Testis (tissue), 2 donors: ENCODE results near the gene TTC23.

ENCODE experiments used
- CTCF ChIP-seq, 3 experiments: fragments of 450-650 bp in 2 of 3; fragments of 200-600 bp in 1 of 3; sonication (generic) in 1 of 3; IDR thresholded peaks; one replicate each; pipeline ENCODE4 v1.5.1; 2016 to 2019; ENCODE audit warnings: antibody characterized with exemption in 3 of 3, mild to moderate bottlenecking in 2 of 3, moderate library complexity in 1 of 3
- POLR2A ChIP-seq: fragments of 450-650 bp; IDR thresholded peaks from one replicate; pipeline ENCODE4 v1.6.1; 2017; ENCODE audit warnings: antibody characterized with exemption, mild to moderate bottlenecking, moderate library complexity

- no peak for TF ChIP-seq POLR2A
- no peak for TF ChIP-seq CTCF (IDR thresholded peaks at IDR 0.05)
Measured at GRCh38 chr15:99122831-99123712, 126.3 kb downstream of the TTC23 start.
